HepG2 (cell line): ENCODE data around the gene PRKAR2A. TPM values are rescaled to one million over a fixed set of nuclear protein-coding genes. Genes with fewer than 3 reads are reported as not detected.
A peak's percentile ranks its signal among the peaks of the same experiment; 100 is the strongest.

ENCODE experiments used
- ATAC-seq: fragments of 200-7000 bp; cut with Tn5 transposase; 3 replicates; pipeline ENCODE4 v1.9.1; 2020; ENCODE audit warnings: mild to moderate bottlenecking, moderate library complexity
- BruUV-seq: library from RNA; stranded (reverse); fragments of 400-500 nt; replicated peaks from 2 replicates; lab custom pipeline; 2021; lab: Mats Ljungman, UMichigan
- CTCF ChIA-PET: fragments of 300-600 bp; formaldehyde crosslinking; extraction: SDS; loops from one replicate; lab custom pipeline; 2021; ENCODE audit warnings: low total read pairs, inconsistent platforms, low intra/inter-chr PET ratio; lab: Yijun Ruan, JAX
- POLR2A ChIA-PET: fragments of 350-600 bp; sonication (Branson Sonifier 250); formaldehyde crosslinking; loops from one replicate; lab custom pipeline; 2020; ENCODE audit warnings: antibody characterized with exemption, inconsistent platforms; lab: Yijun Ruan, JAX
- DNase-seq: peaks from one replicate; pipeline ENCODE4 v3.0.0-alpha.2; 2015; ENCODE audit warnings: low spot score
- FAIRE-seq: peaks from 3 replicates; lab custom pipeline; 2011; peaks lifted over from hg19 to GRCh38; lab: Jason Lieb, UNC
- H2AFZ ChIP-seq: one replicate; pipeline ENCODE4 v1.6.1; 2011; ENCODE audit warnings: low read length, inconsistent platforms
- H3K27ac ChIP-seq: fragments of 300-600 bp; 3 replicates; pipeline ENCODE4 v1.8.0; 2011; ENCODE audit warnings: mixed run types, mild to moderate bottlenecking, mixed read lengths, low read length, inconsistent platforms; ENCODE audit not compliant: insufficient read depth; ENCODE audit errors: extremely low read length
- H3K27me3 ChIP-seq, 2 experiments: fragments of 200-600 bp in 1 of 2; 2 replicates in 1 of 2; 3 replicates in 1 of 2; pipeline versions ENCODE4 v1.6.0 to v1.8.0; 2011; ENCODE audit warnings: low read length in 2 of 2, mild to moderate bottlenecking in 2 of 2, moderate library complexity in 2 of 2, inconsistent platforms in 1 of 2; ENCODE audit not compliant: insufficient read depth in 2 of 2, control insufficient read depth in 1 of 2
- H3K36me3 ChIP-seq, 2 experiments: fragments of 200-600 bp in 1 of 2; replicated peaks in 1 of 2; 2 replicates in 1 of 2; 3 replicates in 1 of 2; pipeline versions ENCODE4 v1.5.1 to v1.8.0; 2011; ENCODE audit warnings: low read length in 2 of 2, inconsistent platforms in 1 of 2; ENCODE audit not compliant: insufficient read depth in 2 of 2, control insufficient read depth in 1 of 2
- H3K4me1 ChIP-seq: 2 replicates; pipeline ENCODE4 v1.5.1; 2012; ENCODE audit warnings: low read length, inconsistent platforms; ENCODE audit not compliant: insufficient read depth
- H3K4me2 ChIP-seq: 2 replicates; pipeline ENCODE4 v1.6.0; 2011; ENCODE audit warnings: low read depth, low read length, inconsistent platforms
- H3K4me3 ChIP-seq, 3 experiments: fragments of 200-600 bp in 1 of 3; sonication (generic), shearing (Covaris generic) in 1 of 3; replicated peaks in 1 of 3; 2 replicates each; pipeline ENCODE4 v1.5.1; 2011 to 2016; ENCODE audit warnings: low read length in 3 of 3, inconsistent platforms in 2 of 3, low read depth in 2 of 3, mild to moderate bottlenecking in 2 of 3, control low read depth in 1 of 3, mixed read lengths in 1 of 3; ENCODE audit not compliant: insufficient read depth in 1 of 3
- H3K79me2 ChIP-seq: one replicate; pipeline ENCODE4 v1.6.1; 2011; ENCODE audit warnings: low read length, inconsistent platforms; ENCODE audit not compliant: insufficient read depth
- H3K9ac ChIP-seq: 2 replicates; pipeline ENCODE4 v1.6.0; 2011; ENCODE audit warnings: mild to moderate bottlenecking, low read depth, low read length, inconsistent platforms; ENCODE audit not compliant: insufficient read depth
- H3K9me3 ChIP-seq: 2 replicates; pipeline ENCODE4 v1.5.1; 2012; ENCODE audit warnings: mild to moderate bottlenecking, low read length
- H4K20me1 ChIP-seq: 2 replicates; pipeline ENCODE4 v1.6.0; 2011; ENCODE audit warnings: inconsistent platforms, mild to moderate bottlenecking, low read length, moderate library complexity; ENCODE audit not compliant: insufficient read depth
- FOXA1 ChIP-seq, 2 experiments: fragments of 450-650 bp in 1 of 2; sonication (generic) in 1 of 2; formaldehyde crosslinking in 1 of 2; IDR thresholded peaks; 2 replicates each; pipeline versions ENCODE4 v1.4.0 to v1.6.1; 2016 to 2020; ENCODE audit warnings: missing genetic modification reagents in 1 of 2
- GATAD1 ChIP-seq: IDR thresholded peaks from 2 replicates; pipeline ENCODE4 v1.6.1; 2016; ENCODE audit warnings: missing genetic modification reagents, missing compliant biosample characterization
- MAFG ChIP-seq: sonication (generic); formaldehyde crosslinking; IDR thresholded peaks from 2 replicates; pipeline ENCODE4 v1.5.1; 2020; ENCODE audit warnings: mild to moderate bottlenecking, missing genetic modification reagents
- NR3C1 ChIP-seq: sonication (generic); formaldehyde crosslinking; IDR thresholded peaks from 2 replicates; pipeline ENCODE4 v1.4.0; 2020; ENCODE audit warnings: missing genetic modification reagents
- PHF5A ChIP-seq: IDR thresholded peaks from one replicate; pipeline ENCODE4 v1.6.1; 2018; ENCODE audit warnings: low read depth, missing genetic modification reagents; ENCODE audit not compliant: unreplicated experiment
- STAG1 ChIP-seq: sonication (generic); formaldehyde crosslinking; IDR thresholded peaks from 2 replicates; pipeline ENCODE4 v1.4.0; 2020; ENCODE audit warnings: missing genetic modification reagents
- ZFP41 ChIP-seq: sonication (generic); formaldehyde crosslinking; IDR thresholded peaks from 2 replicates; pipeline ENCODE4 v1.4.0; 2020; ENCODE audit warnings: mild to moderate bottlenecking, missing genetic modification reagents, borderline replicate concordance
- ZNF20 ChIP-seq: sonication (generic); formaldehyde crosslinking; IDR thresholded peaks from 2 replicates; pipeline ENCODE4 v1.4.0; 2020; ENCODE audit warnings: mild to moderate bottlenecking, moderate library complexity, missing genetic modification reagents
- ZNF441 ChIP-seq: sonication (generic); formaldehyde crosslinking; IDR thresholded peaks from 2 replicates; pipeline ENCODE4 v1.7.0; 2021; ENCODE audit warnings: missing genetic modification reagents, borderline replicate concordance
- in situ Hi-C: cut with HindIII; loops from 2 replicates; pipeline ENCODE4 v1.10.0; 2017; ENCODE audit warnings: low pct_unique_long_range_greater_than_20kb; ENCODE audit not compliant: extremely low pct_ligation_motif_present
- intact Hi-C: fragments of 100-400 bp; cut with micrococcal nuclease; formaldehyde crosslinking; loops from one replicate; pipeline ENCODE4 v1.10.0; 2022; ENCODE audit not compliant: unreplicated experiment
- polyA plus RNA-seq, 8 experiments: library from polyadenylated mRNA; depleted of rRNA in 3 of 8; stranded (reverse) in 7 of 8; unstranded in 1 of 8; fragments of >200 nt; fragmentation: Illumina TruSeq in 4 of 8; extraction: Trizol in 4 of 8; gene quantifications; 2 replicates each; pipeline versions ENCODE4 v1.2.1 to v1.2.3, GENCODE V29; 2011 to 2016; ENCODE audit warnings: low read depth in 4 of 8, missing spikeins in 1 of 8, mixed read lengths in 1 of 8; ENCODE audit not compliant: insufficient read depth in 1 of 8
- total RNA-seq, 5 experiments: library from RNA; depleted of rRNA; stranded (reverse); fragments of >200 nt; fragmentation: Illumina TruSeq; extraction: Trizol; gene quantifications; 2 replicates each; pipeline ENCODE4 v1.2.3, GENCODE V29; 2016; ENCODE audit warnings: low read depth in 1 of 5
- TF ChIP-seq, protein P1 (sequence below): IDR thresholded peaks from 2 replicates; pipeline ENCODE4 v1.6.1; 2012; ENCODE audit warnings: low read depth, low read length, improper control_type of control experiment

Gene PRKAR2A
- total and polyA plus RNA-seq, 2 of the 13 experiments (the other 11 are each of a cell fraction or from before 2014, with no cell fraction given): 11.8 to 29.2 TPM

DNA sequence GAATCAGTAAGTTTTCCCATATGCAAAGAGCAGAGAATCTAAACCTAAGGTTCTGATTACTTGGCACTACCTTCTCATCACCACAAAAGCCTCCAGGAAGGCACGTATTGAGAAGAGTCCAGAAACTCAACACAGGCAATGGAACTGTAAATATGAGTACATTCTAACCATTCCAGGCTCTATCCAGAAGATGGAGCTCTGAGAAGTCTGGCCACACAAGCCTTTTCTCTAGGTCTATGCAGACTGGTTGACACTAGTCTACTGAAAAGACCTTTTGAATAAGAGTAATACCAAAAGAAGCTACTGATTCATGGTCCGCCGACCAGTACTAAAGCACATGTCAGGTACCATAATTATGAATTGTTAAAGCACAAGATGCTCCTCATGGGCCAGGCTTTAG lies 149.7 kb downstream of the PRKAR2A start (continued):
- TF ChIP-seq, protein P1, sequence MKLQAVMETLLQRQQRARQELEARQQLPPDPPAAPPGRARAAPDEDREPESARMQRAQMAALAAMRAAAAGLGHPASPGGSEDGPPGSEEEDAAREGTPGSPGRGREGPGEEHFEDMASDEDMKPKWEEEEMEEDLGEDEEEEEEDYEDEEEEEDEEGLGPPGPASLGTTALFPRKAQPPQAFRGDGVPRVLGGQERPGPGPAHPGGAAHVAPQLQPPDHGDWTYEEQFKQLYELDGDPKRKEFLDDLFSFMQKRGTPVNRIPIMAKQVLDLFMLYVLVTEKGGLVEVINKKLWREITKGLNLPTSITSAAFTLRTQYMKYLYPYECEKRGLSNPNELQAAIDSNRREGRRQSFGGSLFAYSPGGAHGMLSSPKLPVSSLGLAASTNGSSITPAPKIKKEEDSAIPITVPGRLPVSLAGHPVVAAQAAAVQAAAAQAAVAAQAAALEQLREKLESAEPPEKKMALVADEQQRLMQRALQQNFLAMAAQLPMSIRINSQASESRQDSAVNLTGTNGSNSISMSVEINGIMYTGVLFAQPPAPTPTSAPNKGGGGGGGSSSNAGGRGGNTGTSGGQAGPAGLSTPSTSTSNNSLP: no peak
- TF ChIP-seq GATAD1 (CRISPR knock-in tag) (no peak), FOXA1 (IDR thresholded peaks at IDR 0.05) (no peak), FOXA1 (CRISPR knock-in tag; IDR thresholded peaks at IDR 0.05) (0 out of 2 replicates have a peak, but pooled peaks have one; percentile 7), NR3C1 (CRISPR knock-in tag) (no peak), ZNF441 (CRISPR knock-in tag) (no peak), STAG1 (CRISPR knock-in tag) (0 out of 2 replicates have a peak, but pooled peaks have one; percentile 4)

DNA sequence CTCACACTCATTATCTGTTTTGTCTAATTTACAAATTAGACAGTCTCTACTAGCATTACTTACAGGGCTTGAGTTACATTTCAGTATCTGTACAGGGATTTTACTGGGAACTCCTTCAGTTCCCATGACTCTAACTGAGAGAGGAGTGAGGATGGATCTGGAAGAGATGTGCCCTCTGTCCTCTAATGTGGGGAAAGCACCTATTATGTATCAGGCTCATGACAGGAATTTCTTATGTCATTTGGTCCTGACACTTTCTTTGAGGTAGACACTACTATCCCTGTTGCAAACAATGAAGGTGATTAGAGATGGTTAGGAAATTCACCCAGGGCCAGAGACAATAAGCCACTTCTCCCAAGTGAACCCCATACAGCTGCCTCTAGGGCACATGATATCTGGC lies 151.1 kb downstream of the PRKAR2A start:
- DNase-seq: no peak
- FAIRE-seq: no peak
- ATAC-seq: peak; percentile 31; the same call in 2 of the 3 replicates
- in situ Hi-C loops: no loop called here
- H3K36me3 ChIP-seq: peaks cover 30 to 63% of the 10 kb centered on the region in 2 experiments
- no peak overlapping the region for H3K4me3 ChIP-seq
- CTCF ChIA-PET: no interaction called here
- no peak overlapping the region for H3K27ac ChIP-seq
- intact Hi-C loops: no loop called here
- H3K4me1 ChIP-seq: peaks cover 12% of the 10 kb centered on the region
- H3K9me3 ChIP-seq: no peaks in the 10 kb centered on the region
- H4K20me1 ChIP-seq: peaks cover 52% of the 10 kb centered on the region
- H3K9ac ChIP-seq: no peak overlapping the region
- no peaks in the 10 kb centered on the region for H3K27me3 ChIP-seq
- no peak overlapping the region for H2AFZ ChIP-seq
- POLR2A ChIA-PET: interaction anchor here (0.9 to 2.0 kb wide), 2 partner anchors 43 to 151 kb away, joined by 3 to 7 read pairs; partner anchors contain the start of gene PRKAR2A
- no peak overlapping the region for H3K4me2 ChIP-seq
- BruUV-seq: no TSS peak
- TF ChIP-seq ZFP41 (CRISPR knock-in tag) (no peak), MAFG (CRISPR knock-in tag) (no peak), PHF5A (CRISPR knock-in tag) (no peak), ZNF20 (CRISPR knock-in tag) (no peak)
- H3K79me2 ChIP-seq: peaks cover 48% of the 10 kb centered on the region

Other genes starting within 250 kb of the PRKAR2A start
- gene UQCRC1, start 238.2 kb downstream of the PRKAR2A start, total RNA-seq (2016; rRNA removed; fragmentation: Illumina TruSeq; extraction: Trizol): 273 and 316 TPM in 2 replicates
- gene UQCRC1, start 238.2 kb downstream of the PRKAR2A start, polyA plus RNA-seq (2011; rRNA removed): 680 and 772 TPM in 2 replicates
- 0.31 TPM in 1 of 2 replicates, not detected in the other for gene TMEM89, start 226.1 kb downstream of the PRKAR2A start, total RNA-seq (2016; rRNA removed; fragmentation: Illumina TruSeq; extraction: Trizol)
- gene TMEM89, start 226.1 kb downstream of the PRKAR2A start, polyA plus RNA-seq (2011; rRNA removed): 0.30 and 0.59 TPM in 2 replicates
- gene SLC26A6, start 212.4 kb downstream of the PRKAR2A start, total RNA-seq (2016; rRNA removed; fragmentation: Illumina TruSeq; extraction: Trizol): 10.3 and 40.7 TPM in 2 replicates
- 184 and 298 TPM in 2 replicates for gene SLC26A6, start 212.4 kb downstream of the PRKAR2A start, polyA plus RNA-seq (2011; rRNA removed)
- gene CELSR3, start 185.0 kb downstream of the PRKAR2A start, total RNA-seq (2016; rRNA removed; fragmentation: Illumina TruSeq; extraction: Trizol): 3.2 and 5.4 TPM in 2 replicates
- 6.7 and 8.3 TPM in 2 replicates for gene CELSR3, start 185.0 kb downstream of the PRKAR2A start, polyA plus RNA-seq (2011; rRNA removed)
- gene NCKIPSD, start 162.0 kb downstream of the PRKAR2A start, total RNA-seq (2016; rRNA removed; fragmentation: Illumina TruSeq; extraction: Trizol): 13.5 and 14.3 TPM in 2 replicates
- gene NCKIPSD, start 162.0 kb downstream of the PRKAR2A start, polyA plus RNA-seq (2011; rRNA removed): 35.2 and 44.2 TPM in 2 replicates
- gene IP6K2, start 130.7 kb downstream of the PRKAR2A start, total RNA-seq (2016; rRNA removed; fragmentation: Illumina TruSeq; extraction: Trizol): 65.5 and 85.5 TPM in 2 replicates
- gene IP6K2, start 130.7 kb downstream of the PRKAR2A start, polyA plus RNA-seq (2011; rRNA removed): 112 and 115 TPM in 2 replicates
- 25.4 and 26.6 TPM in 2 replicates for gene SLC25A20, start 51.0 kb upstream of the PRKAR2A start, total RNA-seq (2016; rRNA removed; fragmentation: Illumina TruSeq; extraction: Trizol)
- gene SLC25A20, start 51.0 kb upstream of the PRKAR2A start, polyA plus RNA-seq (2011; rRNA removed): 21.1 and 21.9 TPM in 2 replicates
- 83.3 and 86.9 TPM in 2 replicates for gene ARIH2, start 71.0 kb upstream of the PRKAR2A start, total RNA-seq (2016; rRNA removed; fragmentation: Illumina TruSeq; extraction: Trizol)
- gene ARIH2, start 71.0 kb upstream of the PRKAR2A start, polyA plus RNA-seq (2011; rRNA removed): 64.8 and 74.4 TPM in 2 replicates
- gene P4HTM, start 142.4 kb upstream of the PRKAR2A start, total RNA-seq (2016; rRNA removed; fragmentation: Illumina TruSeq; extraction: Trizol): not detected in 2 replicates
- 0.01 TPM in 1 of 2 replicates, not detected in the other for gene P4HTM, start 142.4 kb upstream of the PRKAR2A start, polyA plus RNA-seq (2011; rRNA removed)
- 71.2 and 73.4 TPM in 2 replicates for gene WDR6, start 159.5 kb upstream of the PRKAR2A start, total RNA-seq (2016; rRNA removed; fragmentation: Illumina TruSeq; extraction: Trizol)
- gene WDR6, start 159.5 kb upstream of the PRKAR2A start, polyA plus RNA-seq (2011; rRNA removed): 139 and 187 TPM in 2 replicates
- 18.3 and 19.9 TPM in 2 replicates for gene DALRD3, start 170.7 kb upstream of the PRKAR2A start, total RNA-seq (2016; rRNA removed; fragmentation: Illumina TruSeq; extraction: Trizol)
- gene DALRD3, start 170.7 kb upstream of the PRKAR2A start, polyA plus RNA-seq (2011; rRNA removed): 31.7 and 36.5 TPM in 2 replicates
- gene NDUFAF3, start 174.2 kb upstream of the PRKAR2A start, total RNA-seq (2016; rRNA removed; fragmentation: Illumina TruSeq; extraction: Trizol): 50.0 and 51.9 TPM in 2 replicates
- gene NDUFAF3, start 174.2 kb upstream of the PRKAR2A start, polyA plus RNA-seq (2011; rRNA removed): 39.0 and 42.0 TPM in 2 replicates
- 260 and 344 TPM in 2 replicates for gene IMPDH2, start 181.5 kb upstream of the PRKAR2A start, total RNA-seq (2016; rRNA removed; fragmentation: Illumina TruSeq; extraction: Trizol)
- gene IMPDH2, start 181.5 kb upstream of the PRKAR2A start, polyA plus RNA-seq (2011; rRNA removed): 248 and 252 TPM in 2 replicates
- 35.5 and 52.6 TPM in 2 replicates for gene QRICH1, start 246.2 kb upstream of the PRKAR2A start, total RNA-seq (2016; rRNA removed; fragmentation: Illumina TruSeq; extraction: Trizol)
- 97.3 and 102 TPM in 2 replicates for gene QRICH1, start 246.2 kb upstream of the PRKAR2A start, polyA plus RNA-seq (2011; rRNA removed)